Lower leg skin (tissue), 4 donors: ENCODE data around the gene ZNF280B. TPM values are rescaled to one million over a fixed set of nuclear protein-coding genes. Genes with fewer than 3 reads are reported as not detected.
"Not testable (repeated sequence)": the region's sequence is repeated elsewhere in the genome, so short reads cannot be mapped to it uniquely, and the experiment has no call there.

ENCODE experiments used
- DNase-seq, 2 donors: peaks; one replicate each; pipeline ENCODE4 v3.0.0-alpha.2; 2019; ENCODE audit warnings: low spot score in 2 of 2
- H3K4me3 ChIP-seq: fragments of 200-600 bp; sonication (generic); 2 replicates; pipeline ENCODE4 v1.5.1; 2017; ENCODE audit warnings: mild to moderate bottlenecking, low read depth; ENCODE audit not compliant: poor library complexity, severe bottlenecking
- CTCF ChIP-seq, 3 donors: fragments of 450-650 bp; IDR thresholded peaks; one replicate each; pipeline ENCODE4 v1.5.1; 2016; ENCODE audit warnings: antibody characterized with exemption in 3 of 3, mild to moderate bottlenecking in 3 of 3, moderate library complexity in 2 of 3
- POLR2A ChIP-seq, 2 donors: fragments of 450-650 bp; IDR thresholded peaks; one replicate each; pipeline ENCODE4 v1.6.1; 2016 to 2017; ENCODE audit warnings: antibody characterized with exemption in 2 of 2, mild to moderate bottlenecking in 1 of 2, moderate library complexity in 1 of 2
- WGBS, 2 donors: methylation state at CpG; one replicate each; pipeline ENCODE4 v1.1.5; 2018; 5-methylcytosine and 5-hydroxymethylcytosine counted together
- intact Hi-C: fragments of 100-400 bp; cut with DNase I; formaldehyde crosslinking; loops from one replicate; pipeline ENCODE4 v1.15.0; 2023; ENCODE audit warnings: low total_unique reads
- total RNA-seq, 4 donors: library from RNA; depleted of rRNA; stranded (reverse); fragments of >200 nt; gene quantifications; one replicate each; pipeline ENCODE4 v1.1.0, GENCODE V29; 2016

The ZNF280B gene
- total RNA-seq, 4 donors from 2014 or later = 0.08 to 0.32 (median 0.24) TPM

- TF ChIP-seq CTCF (IDR thresholded peaks at IDR 0.05) = no peak
- no peak for TF ChIP-seq POLR2A (IDR thresholded peaks at IDR 0.05)
- no peak overlapping the region for H3K4me3 ChIP-seq
- intact Hi-C loops = no loop called here
- DNase-seq = no peak
- WGBS, 2 donors = 93 to 99% methylated on average over 5 of the region's 5 CpGs
Observed at GRCh38 chr22:22479999-22480532, 28.5 kb downstream of the ZNF280B start.

DNA sequence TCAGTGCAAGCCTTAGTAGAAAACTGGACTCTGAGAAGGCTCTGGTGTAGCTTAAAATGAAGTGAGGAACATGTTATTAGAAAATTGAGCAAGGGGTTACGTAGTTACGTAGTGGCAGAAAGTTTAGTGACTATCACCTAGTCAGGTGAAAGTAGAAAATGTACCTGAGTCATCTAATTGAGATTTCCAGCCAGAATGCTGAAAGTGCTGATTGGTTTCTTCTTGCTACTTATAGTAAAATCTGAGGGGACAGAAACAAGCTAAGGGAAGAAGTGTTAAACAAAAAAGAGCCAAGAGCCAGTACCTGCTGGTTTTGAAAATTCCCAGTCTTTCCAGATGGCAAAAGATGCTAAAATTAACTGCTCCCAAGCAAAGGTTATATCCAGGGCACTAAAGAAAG, 29.4 kb downstream of the ZNF280B start:
- intact Hi-C loops = no loop called here
- no peak for TF ChIP-seq CTCF (IDR thresholded peaks at IDR 0.05)
- no peak for TF ChIP-seq POLR2A (IDR thresholded peaks at IDR 0.05)
- 88 to 93% methylated on average over 2 of the region's 2 CpGs for WGBS, 2 donors
- no peak for DNase-seq
- H3K4me3 ChIP-seq = no peak overlapping the region

- no peak for TF ChIP-seq POLR2A (IDR thresholded peaks at IDR 0.05)
- no peak for TF ChIP-seq CTCF (IDR thresholded peaks at IDR 0.05)
- no peak overlapping the region for H3K4me3 ChIP-seq
- DNase-seq = no peak
- intact Hi-C loops = no loop called here
Observed at GRCh38 chr22:22478470-22478869, 30.1 kb downstream of the ZNF280B start.

- 44 to 61% methylated on average over 2 of the region's 2 CpGs for WGBS, 2 donors
- H3K4me3 ChIP-seq = no peak overlapping the region
- TF ChIP-seq POLR2A (IDR thresholded peaks at IDR 0.05) (no peak), CTCF (IDR thresholded peaks at IDR 0.05) (no peak)
- no peak for DNase-seq
- intact Hi-C loops = no loop called here
Observed at GRCh38 chr22:22474733-22475132, 33.8 kb downstream of the ZNF280B start.

DNA sequence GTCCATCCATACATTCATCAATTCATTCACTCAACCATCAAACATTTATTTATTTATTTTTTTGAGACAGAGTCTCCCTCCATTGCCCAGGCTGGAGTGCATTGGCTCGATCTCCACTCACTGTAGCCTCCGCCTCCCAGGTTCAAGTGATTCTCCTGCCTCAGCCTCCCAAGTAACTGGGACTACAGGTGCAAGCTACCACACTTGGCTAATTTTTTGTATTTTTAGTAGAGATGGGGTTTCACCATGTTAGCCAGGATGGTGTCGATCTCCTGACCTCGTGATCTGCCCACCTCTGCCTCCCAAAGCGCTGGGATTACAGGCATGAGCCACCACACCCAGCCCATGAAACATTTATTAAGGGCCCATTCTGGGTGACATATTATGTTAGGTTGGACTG, 37.4 kb downstream of the ZNF280B start:
- H3K4me3 ChIP-seq, DNase-seq, intact Hi-C loops: not testable (repeated sequence)
- 62 to 89% methylated on average over 5 of the region's 5 CpGs for WGBS, 2 donors

GRCh38 chr22:22469527-22469926, 39.0 kb downstream of the ZNF280B start:
- TF ChIP-seq CTCF (IDR thresholded peaks at IDR 0.05) = no peak
- no peak for DNase-seq
- WGBS, 2 donors = 67 to 70% methylated on average over 2 of the region's 2 CpGs
- H3K4me3 ChIP-seq = no peak overlapping the region
- intact Hi-C loops = no loop called here

GRCh38 chr22:22468794-22469469, 39.6 kb downstream of the ZNF280B start:
- 89 to 90% methylated on average over 11 of the region's 11 CpGs for WGBS, 2 donors
- H3K4me3 ChIP-seq, DNase-seq, intact Hi-C loops: not testable (repeated sequence)
